GM21381 (cell line): Measurements from ENCODE around the gene ZFP30.
"Not testable (repeated sequence)": the region's sequence is repeated elsewhere in the genome, so short reads cannot be mapped to it uniquely, and the experiment has no call there.

Experiments
- ATAC-seq: cut with Tn5 transposase; IDR thresholded peaks from one replicate; pipeline ENCODE4 v1.9.1; 2021; ENCODE audit warnings: mild to moderate bottlenecking, moderate library complexity; ENCODE audit not compliant: unreplicated experiment

The ZFP30 gene

GRCh38 chr19:37655301-37655688 is at the start of gene ZFP30:
ZFP30 (minus strand) TSS chr19:37655465; CDS start chr19:37647822, 7,643 bp downstream.
- peak; percentile 85 for ATAC-seq

GRCh38 chr19:37699057-37699456 is 43.8 kb upstream of the ZFP30 start:
- ATAC-seq = no peak

GRCh38 chr19:37698216-37698615 is 43.0 kb upstream of the ZFP30 start:
- ATAC-seq = no peak

GRCh38 chr19:37695144-37695899 is 40.1 kb upstream of the ZFP30 start:
- ATAC-seq = no peak

GRCh38 chr19:37692956-37693620 is 37.8 kb upstream of the ZFP30 start:
- ATAC-seq = no peak

- ATAC-seq = no peak
These were observed 36.7 kb upstream of the ZFP30 start for GRCh38 chr19:37691881-37692504.

- ATAC-seq = no peak
These were observed 28.3 kb upstream of the ZFP30 start for GRCh38 chr19:37683520-37683919.

- ATAC-seq = no peak
These were observed 14.2 kb upstream of the ZFP30 start for GRCh38 chr19:37669450-37669914.

- not testable (repeated sequence) for ATAC-seq
These were observed 1.9 kb upstream of the ZFP30 start for GRCh38 chr19:37657157-37657556.

- peak; percentile 56 for ATAC-seq
These were observed 565 bp upstream of the ZFP30 start for GRCh38 chr19:37655689-37656371.

- ATAC-seq = peak; percentile 34
These were observed 500 bp downstream of the ZFP30 start for GRCh38 chr19:37654629-37655300.

- ATAC-seq = no peak
These were observed 1.1 kb downstream of the ZFP30 start for GRCh38 chr19:37654118-37654517.

GRCh38 chr19:37635076-37636056 is 19.9 kb downstream of the ZFP30 start:
- ATAC-seq = no peak

GRCh38 chr19:37594982-37595382 is 60.3 kb downstream of the ZFP30 start:
- ATAC-seq = peak; percentile 35

- ATAC-seq = peak; percentile 93
These were observed 60.8 kb downstream of the ZFP30 start, which contains the start of the genes ZNF540 and ZNF571 for GRCh38 chr19:37594304-37594981. ZNF540 (plus strand) TSS chr19:37594876; CDS start chr19:37598448, 3,572 bp downstream. ZNF571 (minus strand) TSS chr19:37594792; CDS start chr19:37586676, 8,116 bp downstream.

- no peak for ATAC-seq
These were observed 61.3 kb downstream of the ZFP30 start for GRCh38 chr19:37593996-37594303.

GRCh38 chr19:37583340-37583739 is 71.9 kb downstream of the ZFP30 start:
- no peak for ATAC-seq

- no peak for ATAC-seq
These were observed 83.1 kb downstream of the ZFP30 start for GRCh38 chr19:37572203-37572602.

GRCh38 chr19:37565370-37565669 is 89.9 kb downstream of the ZFP30 start:
- no peak for ATAC-seq
